C4-2B (cell line): ENCODE measurements around the gene KCTD16.

Experiments
- CTCF ChIP-seq: fragments of 450-650 bp; conservative IDR thresholded peaks from 2 replicates; pipeline ENCODE4 v1.5.1; 2017; ENCODE audit warnings: mild to moderate bottlenecking
- ZFX ChIP-seq: fragments of 450-650 bp; IDR thresholded peaks from 2 replicates; pipeline ENCODE4 v1.6.1; 2017

- TF ChIP-seq CTCF = no peak
- no peak for TF ChIP-seq ZFX
Observed at GRCh38 chr5:144131261-144131660, 39.4 kb upstream of the KCTD16 start.
